NCI-H146 treated with DMSO at 0.1 percent for 48 hours (cell line): ENCODE results near the gene RFFL.
"Not testable (repeated sequence)": the region's sequence is repeated elsewhere in the genome, so short reads cannot be mapped to it uniquely, and the experiment has no call there.

Experiments used
- DNase-seq: peaks from one replicate; lab custom pipeline; 2025; ENCODE audit not compliant: unreplicated experiment; lab: John Stamatoyannopoulos, UW

RFFL gene

DNA sequence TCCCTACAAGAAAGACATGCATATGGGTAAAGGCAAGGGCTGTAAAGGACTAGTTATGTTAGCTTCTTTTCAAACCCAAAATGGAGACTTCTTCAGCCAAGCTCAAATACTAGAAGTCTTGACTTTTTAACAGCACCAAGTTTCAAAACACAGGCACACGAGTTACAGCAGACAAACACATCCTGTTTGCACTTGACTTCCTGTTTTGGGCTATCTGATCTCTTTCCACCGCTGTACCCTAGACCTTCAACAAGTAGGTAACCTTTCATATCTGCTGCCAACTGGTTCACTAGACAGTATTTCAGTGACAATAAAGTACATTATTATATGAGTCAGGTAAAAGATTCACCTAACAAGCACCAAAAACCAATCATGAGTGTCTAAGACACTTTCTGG is 12.3 kb downstream of the RFFL start:
- DNase-seq, result no peak

DNA sequence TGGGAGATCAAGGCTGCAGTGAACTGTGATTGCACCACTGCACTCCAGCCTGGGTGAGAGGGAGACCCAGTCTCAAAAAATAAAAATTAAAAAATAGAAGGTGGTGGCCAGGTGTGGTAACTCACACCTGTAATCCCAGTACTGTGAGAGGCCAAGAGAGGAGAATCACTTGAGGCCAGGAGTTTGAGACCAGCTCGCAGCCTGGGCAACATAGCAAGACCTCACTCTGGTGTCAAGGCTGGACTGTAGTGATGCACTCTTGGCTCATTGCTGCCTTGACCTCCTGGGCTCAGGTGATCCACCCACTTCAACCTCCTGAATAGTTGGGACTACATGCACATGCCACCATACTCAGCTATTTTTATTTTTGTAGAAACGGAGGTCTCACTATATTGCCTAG is 13.3 kb downstream of the RFFL start:
- no peak for DNase-seq

DNA sequence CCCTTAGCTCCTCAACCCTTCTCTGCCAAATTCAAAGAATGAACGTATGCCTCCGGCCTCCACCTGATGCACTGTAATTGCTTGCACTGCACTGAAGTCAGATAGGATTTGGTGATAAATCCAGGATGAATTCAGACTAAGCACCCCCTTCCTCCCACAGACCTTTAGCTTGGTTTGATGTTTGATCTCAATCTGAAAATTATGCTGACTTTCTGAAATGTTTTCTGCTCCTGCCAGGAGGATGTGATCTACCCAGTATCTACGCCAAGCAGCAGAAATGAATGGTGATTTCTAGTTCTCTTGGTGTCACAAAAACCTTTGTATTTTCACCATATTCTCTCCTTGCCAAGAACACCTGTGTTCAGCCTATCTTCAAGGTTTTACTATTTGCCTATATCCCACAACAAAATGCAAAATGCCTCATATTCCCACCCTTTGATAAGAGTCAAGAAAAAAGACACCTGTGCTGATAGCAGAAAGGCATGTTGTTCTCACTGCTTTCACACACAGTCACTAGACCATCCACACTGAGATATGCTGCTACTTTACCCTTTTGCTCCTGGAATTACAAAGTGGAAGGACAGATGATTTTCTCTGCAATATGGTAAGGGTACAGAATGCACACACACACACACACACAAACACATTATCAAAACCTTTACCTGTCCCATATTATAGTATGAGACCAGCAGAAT is 14.7 kb downstream of the RFFL start:
- DNase-seq, result no peak

GRCh38 chr17:35046740-35047283 is 16.7 kb downstream of the RFFL start:
- no peak for DNase-seq

DNA sequence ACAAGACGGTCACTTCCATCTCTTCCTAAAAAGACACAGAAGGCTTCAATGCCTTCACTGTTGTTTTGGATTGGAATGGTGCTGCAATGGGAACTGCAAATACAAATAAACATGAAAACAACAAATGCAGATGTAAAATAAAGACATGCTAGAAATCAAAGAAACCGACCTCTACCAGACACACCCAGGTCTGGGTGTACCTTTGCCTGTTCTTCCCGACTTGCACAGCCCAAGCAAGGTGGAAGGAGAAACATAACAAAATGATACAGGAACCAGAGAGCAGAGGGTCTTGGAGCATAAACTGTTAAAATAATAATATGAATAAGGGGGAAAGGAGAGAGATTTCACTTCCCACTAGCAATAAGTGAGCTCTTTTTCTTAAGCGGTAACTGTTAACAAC is 17.3 kb downstream of the RFFL start:
- no peak for DNase-seq

DNA sequence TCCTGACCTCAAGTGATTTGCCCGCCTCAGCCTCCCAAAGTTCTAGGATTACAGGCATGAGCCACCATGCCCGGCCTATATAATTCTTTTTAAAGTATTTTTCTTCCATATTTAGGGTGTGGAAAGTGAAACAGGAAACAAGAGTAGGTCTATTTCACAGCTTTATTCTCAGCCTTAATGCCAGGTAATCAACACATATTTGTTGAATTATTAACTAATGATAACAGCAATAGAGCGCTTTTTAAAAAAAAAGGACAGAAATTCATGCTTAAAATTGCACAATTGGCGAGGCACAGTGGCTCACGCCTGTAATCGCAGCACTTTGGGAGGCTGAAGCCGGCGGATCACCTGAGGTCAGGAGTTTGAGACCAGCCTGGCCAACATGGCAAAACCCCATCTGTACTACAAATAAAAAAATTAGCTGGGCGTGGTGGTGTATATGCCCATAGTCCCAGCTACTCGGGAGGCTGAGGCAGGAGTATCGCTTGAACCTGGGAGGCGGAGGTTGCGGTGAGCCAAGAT is 18.0 kb downstream of the RFFL start:
- DNase-seq, result not testable (repeated sequence)

DNA sequence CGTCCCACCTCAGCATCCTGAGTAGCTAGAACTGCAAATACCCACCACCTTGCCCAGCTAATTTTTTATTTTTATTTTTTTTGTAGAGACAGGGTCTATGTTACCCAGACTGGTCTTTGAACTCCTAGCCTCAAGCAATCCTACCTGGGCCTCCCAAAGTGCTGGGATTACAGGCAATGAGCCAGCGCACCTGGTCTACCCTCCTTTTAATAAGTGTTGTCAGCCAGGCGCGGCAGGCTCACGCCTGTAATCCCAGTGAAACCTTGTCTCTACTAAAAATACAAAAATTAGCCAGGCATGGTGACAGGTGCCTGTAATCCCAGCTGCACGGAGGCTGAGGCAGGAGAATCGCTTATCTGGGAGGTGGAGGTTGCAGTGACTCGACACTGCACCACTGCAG is 19.3 kb downstream of the RFFL start:
- no peak for DNase-seq

DNA sequence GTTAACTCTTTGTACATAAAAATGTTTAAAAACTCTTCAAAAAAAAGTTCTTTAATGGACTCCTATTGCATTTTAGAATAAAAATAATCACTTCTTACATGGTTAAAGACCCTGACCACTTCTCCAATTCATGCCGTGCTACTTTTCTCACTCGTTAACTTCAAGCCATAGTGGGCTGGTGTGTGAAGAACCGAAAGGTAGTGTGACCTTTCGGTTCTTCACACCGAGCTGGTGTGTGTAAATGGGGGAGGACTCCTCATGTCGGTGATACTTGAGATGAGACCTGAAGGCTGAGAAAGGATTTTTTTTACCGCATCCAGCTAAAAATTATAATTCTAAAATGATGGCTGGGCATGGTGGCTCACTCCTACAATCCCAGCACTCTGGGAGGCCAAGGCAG is 22.1 kb downstream of the RFFL start:
- no peak for DNase-seq

DNA sequence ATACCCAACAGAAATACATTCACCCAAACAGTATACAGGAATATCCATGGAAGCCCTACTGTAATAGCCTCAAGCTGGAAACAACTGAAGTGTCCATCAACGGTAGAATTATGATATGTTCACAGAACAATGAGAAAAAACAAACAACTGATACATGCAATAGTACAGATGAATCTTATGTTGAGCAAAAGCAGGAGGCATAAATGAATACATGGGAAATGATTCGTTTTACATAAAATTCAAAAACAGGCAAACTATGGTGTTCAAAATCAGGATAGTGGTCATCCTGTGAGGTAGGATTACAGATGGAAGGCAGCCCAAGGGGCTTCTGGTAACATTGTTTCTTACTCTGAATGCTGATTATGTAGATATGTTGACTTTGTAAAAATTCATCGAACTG is 25.1 kb downstream of the RFFL start:
- DNase-seq, result no peak

GRCh38 chr17:35030780-35031179 is 32.7 kb downstream of the RFFL start:
- no peak for DNase-seq

DNA sequence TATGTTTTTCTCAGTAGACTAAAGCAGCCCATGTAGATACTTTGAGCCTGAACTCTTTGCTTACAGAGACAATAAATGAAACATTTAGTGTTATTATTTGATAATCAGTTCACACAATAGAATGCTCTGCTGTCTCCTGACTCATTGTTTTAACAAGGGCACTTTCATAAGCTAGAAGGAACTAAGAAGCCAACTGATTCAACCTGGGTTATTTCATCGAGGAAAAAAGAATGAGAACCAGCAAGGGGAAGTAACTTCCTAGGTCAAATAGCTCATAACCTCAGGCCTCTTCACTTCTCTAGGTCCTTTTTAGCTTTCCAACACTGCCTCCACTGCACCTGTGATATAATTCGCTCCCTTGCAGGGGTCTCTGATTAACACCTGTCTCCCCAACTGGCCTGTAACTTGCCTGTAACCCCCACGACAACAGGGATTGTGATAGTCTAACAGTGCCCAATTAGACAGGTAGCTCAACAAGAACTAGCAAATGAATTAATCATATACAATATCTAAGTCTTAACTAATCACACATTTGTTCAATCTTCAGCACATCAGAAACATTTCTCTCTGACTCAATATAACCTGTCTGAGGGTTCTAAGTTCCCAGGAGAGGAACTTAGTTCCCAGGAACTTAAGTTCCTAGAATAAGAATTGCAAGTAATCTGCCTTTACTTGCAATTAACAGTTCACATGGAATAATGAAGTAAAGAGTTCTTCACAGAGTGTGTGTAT is 34.8 kb downstream of the RFFL start:
- no peak for DNase-seq

DNA sequence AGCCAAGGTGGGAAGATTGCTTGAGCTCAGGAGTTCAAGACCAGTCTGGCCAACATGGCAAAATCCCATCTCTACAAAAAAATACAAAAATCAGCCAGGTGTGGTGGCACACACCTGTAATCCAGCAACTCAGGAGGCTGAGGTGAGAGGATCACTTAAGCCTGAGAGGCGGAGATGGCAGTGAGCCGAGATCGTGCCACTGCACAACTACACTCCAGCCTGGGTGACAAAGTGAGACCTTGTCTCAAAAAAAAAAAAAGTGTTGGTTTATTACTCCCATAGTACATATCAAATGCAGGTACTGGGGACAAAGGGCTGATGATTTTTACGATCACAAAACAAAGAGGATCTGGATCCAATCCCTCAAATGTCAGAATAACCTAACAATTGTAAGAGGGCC is 35.4 kb downstream of the RFFL start:
- DNase-seq, result not testable (repeated sequence)

- no peak for DNase-seq
These were observed 38.0 kb downstream of the RFFL start for GRCh38 chr17:35025541-35025940.

DNA sequence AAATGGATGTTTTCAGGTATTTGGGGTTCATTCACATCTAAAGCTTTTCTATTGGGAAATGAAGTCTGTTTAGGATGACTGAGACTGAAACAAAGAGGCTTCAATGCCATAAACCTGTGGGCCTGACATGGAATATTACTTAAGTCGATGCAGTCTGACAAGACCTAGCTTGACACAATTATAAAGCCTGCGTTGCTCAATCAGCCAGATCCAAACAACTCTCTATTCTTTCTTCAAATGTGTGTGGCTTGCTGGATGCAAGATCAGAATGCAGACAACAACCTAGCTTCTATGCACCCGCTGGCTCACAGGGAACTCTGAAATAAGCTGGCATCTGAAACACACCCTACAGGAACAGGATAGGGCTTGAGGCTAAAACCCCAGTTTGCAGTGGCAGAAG is 40.0 kb downstream of the RFFL start:
- no peak for DNase-seq

GRCh38 chr17:35022536-35023063 is 40.9 kb downstream of the RFFL start:
- DNase-seq, result no peak

DNA sequence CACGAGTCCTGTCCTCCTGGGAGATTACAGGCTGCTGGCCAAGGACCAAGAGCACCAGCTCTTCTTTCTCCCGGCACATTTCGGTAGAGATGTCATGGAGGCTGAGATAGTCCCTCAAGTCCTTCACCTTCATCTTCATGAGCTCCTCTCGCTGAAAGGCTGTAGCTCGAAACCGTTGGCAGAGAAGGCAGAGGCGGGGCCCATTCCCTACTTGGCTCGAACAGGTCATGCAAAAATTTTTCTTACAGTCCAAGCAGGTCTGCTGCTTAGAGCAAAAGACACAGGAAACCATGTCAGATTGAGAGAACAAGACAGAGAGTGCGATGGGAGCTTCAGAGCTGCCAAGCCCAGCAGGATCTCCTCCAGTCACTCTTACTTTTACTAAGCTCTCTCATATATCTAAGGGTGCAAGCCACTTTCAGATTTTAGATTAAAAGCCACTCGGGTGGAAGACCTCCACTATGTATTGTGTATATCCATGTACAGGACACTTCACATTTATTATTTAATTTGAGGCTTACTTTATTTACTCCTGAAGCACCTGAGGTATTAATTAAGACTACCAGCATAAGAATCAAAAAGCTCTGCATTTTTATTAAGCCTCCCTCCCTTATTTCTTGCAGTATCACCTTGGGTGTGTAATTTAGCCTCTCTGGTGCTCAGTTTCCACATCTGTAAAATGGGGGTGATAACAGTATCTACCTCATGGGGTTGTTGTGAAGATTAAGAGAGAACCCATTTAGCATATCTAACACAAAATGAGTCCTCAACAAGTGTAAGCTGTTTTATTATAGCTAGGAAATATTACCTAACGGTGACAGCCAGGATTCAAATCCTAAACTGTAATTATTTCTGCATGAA is 41.8 kb downstream of the RFFL start:
- no peak for DNase-seq

GRCh38 chr17:35019386-35020179 is 43.9 kb downstream of the RFFL start:
- no peak for DNase-seq

- DNase-seq, result no peak
These were observed 44.7 kb downstream of the RFFL start for GRCh38 chr17:35018814-35019213.

DNA sequence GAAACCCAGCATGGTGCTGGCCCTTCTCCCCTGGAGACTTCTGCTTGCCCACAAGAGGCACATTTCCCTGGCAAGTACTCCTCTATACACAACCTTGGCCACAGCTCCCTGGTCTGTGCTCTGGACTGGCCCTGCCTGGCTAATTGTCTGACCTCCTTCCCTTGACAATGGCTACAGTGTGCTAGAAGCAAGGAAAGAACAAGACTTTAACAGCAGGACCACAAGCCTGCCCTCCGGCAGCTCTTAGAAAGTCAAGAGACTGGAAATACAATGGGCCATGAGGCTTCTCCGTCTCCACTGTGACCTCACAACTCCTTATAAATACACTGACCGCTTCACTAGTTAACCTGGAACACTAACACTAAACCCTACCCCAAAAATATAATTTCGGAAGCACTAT is 46.5 kb downstream of the RFFL start:
- no peak for DNase-seq

- DNase-seq, result no peak
These were observed 47.1 kb downstream of the RFFL start for GRCh38 chr17:35016369-35016768.
